Stomach (tissue), 9 donors: ENCODE measurements around the gene GHRHR. TPM values are rescaled to one million over a fixed set of nuclear protein-coding genes. Genes with fewer than 3 reads are reported as not detected.

Source experiments
- DNase-seq, 2 donors: peaks; one replicate each; pipeline versions ENCODE4 v3.0.0 to v3.0.0-alpha.2; 2013 to 2019
- H3K27ac ChIP-seq, 5 donors: fragments of 200-600 bp in 4 of 5; sonication (generic) in 4 of 5; one replicate each; pipeline ENCODE4 v1.5.1; 2013 to 2019; ENCODE audit warnings: mild to moderate bottlenecking in 1 of 5, moderate library complexity in 1 of 5
- H3K27me3 ChIP-seq, 3 donors: fragments of 200-600 bp; sonication (generic); one replicate each; pipeline ENCODE4 v1.5.1; 2017 to 2019; ENCODE audit warnings: mixed run types in 1 of 3
- H3K36me3 ChIP-seq, 4 donors: fragments of 200-600 bp; sonication (generic); 1 replicate in 3 of 4; 2 replicates in 1 of 4; pipeline ENCODE4 v1.5.1; 2016 to 2019
- H3K4me1 ChIP-seq, 4 donors: fragments of 200-600 bp; sonication (generic); one replicate each; pipeline ENCODE4 v1.5.1; 2016 to 2019
- H3K4me3 ChIP-seq, 4 donors: fragments of 200-600 bp; sonication (generic) in 3 of 4; one replicate each; pipeline ENCODE4 v1.5.1; 2016 to 2019; ENCODE audit warnings: mild to moderate bottlenecking in 1 of 4
- H3K9me3 ChIP-seq, 4 donors: fragments of 200-600 bp; sonication (generic); one replicate each; pipeline ENCODE4 v1.5.1; 2016 to 2019
- EP300 ChIP-seq: sonication (generic); formaldehyde crosslinking; IDR thresholded peaks from one replicate; pipeline ENCODE4 v1.6.1; 2017; ENCODE audit warnings: antibody characterized with exemption
- POLR2A ChIP-seq, 4 donors: fragments of 450-650 bp; IDR thresholded peaks; one replicate each; pipeline ENCODE4 v1.6.1; 2016; ENCODE audit warnings: antibody characterized with exemption in 4 of 4, control low read depth in 2 of 4, mild to moderate bottlenecking in 1 of 4, moderate library complexity in 1 of 4
- POLR2AphosphoS5 ChIP-seq, 3 donors: sonication (generic); formaldehyde crosslinking; IDR thresholded peaks; one replicate each; pipeline ENCODE4 v1.6.1; 2016; ENCODE audit warnings: antibody characterized with exemption in 3 of 3
- WGBS, 5 donors: extraction: QIAGEN DNeasy Blood & Tissue Kit in 3 of 5; methylation state at CpG; one replicate each; pipeline versions ENCODE4 v1.1.5 to v1.1.7; 2013 to 2018; 5-methylcytosine and 5-hydroxymethylcytosine counted together
- intact Hi-C: fragments of 100-400 bp; cut with DNase I; formaldehyde crosslinking; loops from one replicate; pipeline ENCODE4 v1.15.1; 2023; ENCODE audit warnings: low total_unique reads
- polyA plus RNA-seq, 3 donors: library from polyadenylated mRNA; stranded (reverse); fragments of 200-250 nt; gene quantifications; one replicate each; pipeline ENCODE4 v1.2.3, GENCODE V29; 2013
- total RNA-seq, 5 donors: library from RNA; depleted of rRNA; stranded (reverse); fragments of >200 nt; gene quantifications; one replicate each; pipeline versions ENCODE4 v1.1.0 to v1.2.3, GENCODE V29; 2014 to 2016
- TF ChIP-seq, protein P1 (sequence below), 7 experiments: fragments of 450-650 bp in 4 of 7; fragments of 200-600 bp in 3 of 7; sonication (generic) in 3 of 7; IDR thresholded peaks; one replicate each; pipeline ENCODE4 v1.5.1; 2016 to 2019; ENCODE audit warnings: antibody characterized with exemption in 7 of 7, control low read depth in 2 of 7, mild to moderate bottlenecking in 1 of 7
- donor health status: healthy with polysubstance abuse.
- donor health status: Bipolar disorder and iron deficiency.
- donor health status: healthy.

Gene GHRHR
- total and polyA plus RNA-seq, 8 donors: 0.33 TPM; not detected in 7

DNA sequence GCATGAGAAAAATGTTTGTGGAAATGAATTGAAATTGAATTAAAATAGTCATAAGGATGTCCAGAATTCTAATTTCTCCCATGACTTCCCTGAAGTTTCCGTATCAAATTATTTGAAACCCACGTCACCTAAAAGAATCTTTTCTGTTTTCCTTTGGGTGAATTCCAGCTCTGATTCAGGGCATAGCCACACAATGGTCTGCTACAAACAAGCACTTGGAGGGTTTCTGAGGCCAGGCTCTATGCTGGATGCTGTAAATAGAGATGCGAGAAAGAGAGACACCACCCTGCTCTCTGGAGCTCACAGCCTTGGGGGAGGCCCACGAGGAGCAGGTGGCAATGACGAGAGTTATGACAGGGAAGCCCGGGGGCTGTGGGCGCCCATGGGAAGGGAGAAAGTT is 33.6 kb downstream of the GHRHR start:
- Histone ChIP-seq H3K27ac (no peak overlapping the region), H3K4me3 (no peak overlapping the region), H3K4me1 (no peaks in the 10 kb centered on the region), H3K36me3 (no peaks in the 10 kb centered on the region), H3K27me3 (no peaks in the 10 kb centered on the region), H3K9me3 (no peaks in the 10 kb centered on the region)
- no peak for TF ChIP-seq EP300
- TF ChIP-seq POLR2A (IDR thresholded peaks at IDR 0.05): no peak
- no peak for TF ChIP-seq POLR2AphosphoS5 (IDR thresholded peaks at IDR 0.05)
- TF ChIP-seq, protein P1, sequence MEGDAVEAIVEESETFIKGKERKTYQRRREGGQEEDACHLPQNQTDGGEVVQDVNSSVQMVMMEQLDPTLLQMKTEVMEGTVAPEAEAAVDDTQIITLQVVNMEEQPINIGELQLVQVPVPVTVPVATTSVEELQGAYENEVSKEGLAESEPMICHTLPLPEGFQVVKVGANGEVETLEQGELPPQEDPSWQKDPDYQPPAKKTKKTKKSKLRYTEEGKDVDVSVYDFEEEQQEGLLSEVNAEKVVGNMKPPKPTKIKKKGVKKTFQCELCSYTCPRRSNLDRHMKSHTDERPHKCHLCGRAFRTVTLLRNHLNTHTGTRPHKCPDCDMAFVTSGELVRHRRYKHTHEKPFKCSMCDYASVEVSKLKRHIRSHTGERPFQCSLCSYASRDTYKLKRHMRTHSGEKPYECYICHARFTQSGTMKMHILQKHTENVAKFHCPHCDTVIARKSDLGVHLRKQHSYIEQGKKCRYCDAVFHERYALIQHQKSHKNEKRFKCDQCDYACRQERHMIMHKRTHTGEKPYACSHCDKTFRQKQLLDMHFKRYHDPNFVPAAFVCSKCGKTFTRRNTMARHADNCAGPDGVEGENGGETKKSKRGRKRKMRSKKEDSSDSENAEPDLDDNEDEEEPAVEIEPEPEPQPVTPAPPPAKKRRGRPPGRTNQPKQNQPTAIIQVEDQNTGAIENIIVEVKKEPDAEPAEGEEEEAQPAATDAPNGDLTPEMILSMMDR (IDR thresholded peaks at IDR 0.05): no peak
- no peak for DNase-seq
- WGBS, 5 donors: 75 to 84% (median 81%) methylated on average over 7 of the region's 7 CpGs
- intact Hi-C loops: no loop called here

DNA sequence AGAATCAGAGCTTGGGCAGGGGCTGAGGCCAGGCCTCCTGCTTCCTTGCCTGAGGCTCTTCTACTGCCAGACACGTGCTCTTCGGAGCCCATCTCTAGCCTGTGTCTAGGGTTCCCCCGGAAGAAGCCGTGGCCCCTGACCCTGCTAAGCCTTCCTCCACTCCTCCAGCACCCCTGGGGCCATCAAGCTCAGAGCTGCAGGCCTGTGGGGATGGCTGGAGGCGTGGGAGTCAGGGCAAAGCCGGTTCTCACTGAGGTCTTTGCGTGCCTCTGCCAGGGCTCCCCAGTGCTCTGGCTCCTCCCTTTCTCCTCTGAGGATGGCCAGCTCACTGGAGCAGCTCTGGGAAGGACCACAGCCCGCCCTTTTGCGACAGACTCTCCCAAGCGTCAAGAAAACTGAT is 34.4 kb downstream of the GHRHR start:
- intact Hi-C loops: no loop called here
- 77 to 81% (median 79%) methylated on average over 10 of the region's 10 CpGs for WGBS, 5 donors
- Histone ChIP-seq H3K4me3 (no peak overlapping the region), H3K27ac (no peak overlapping the region), H3K27me3 (no peaks in the 10 kb centered on the region), H3K36me3 (no peaks in the 10 kb centered on the region), H3K4me1 (no peaks in the 10 kb centered on the region), H3K9me3 (peaks cover 0 to 3% (median 0%) of the 10 kb centered on the region in 4 donors)
- DNase-seq: no peak
- TF ChIP-seq, protein P1 (IDR thresholded peaks at IDR 0.05): no peak
- TF ChIP-seq POLR2A (IDR thresholded peaks at IDR 0.05): no peak
- no peak for TF ChIP-seq POLR2AphosphoS5 (IDR thresholded peaks at IDR 0.05)
- TF ChIP-seq EP300: no peak

DNA sequence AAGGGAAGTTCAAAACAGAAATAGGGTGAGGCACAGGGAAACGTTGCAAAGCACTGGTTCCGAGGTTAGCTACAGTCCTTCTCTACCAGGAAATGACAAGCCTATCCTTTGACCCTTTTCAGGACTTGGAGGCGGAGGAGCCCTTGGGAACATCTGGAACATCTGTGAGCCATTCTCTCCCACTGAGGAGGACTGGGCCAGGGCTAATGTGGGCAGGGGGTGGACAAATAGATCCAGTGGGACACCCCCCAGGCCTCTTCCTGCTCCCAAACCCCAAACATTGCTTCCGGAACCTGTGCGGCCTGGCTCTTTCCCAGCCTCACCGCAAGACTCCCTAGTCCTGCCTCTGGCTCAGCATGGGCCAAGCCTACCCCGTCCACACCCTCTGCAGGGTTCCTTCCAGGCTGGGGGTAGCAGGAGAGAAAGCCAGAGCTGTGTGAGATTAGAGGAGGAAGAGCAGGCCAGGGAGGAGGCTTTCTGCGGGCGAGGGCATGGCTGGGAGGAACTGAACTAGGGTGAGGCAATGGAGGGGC is 36.5 kb downstream of the GHRHR start:
- Histone ChIP-seq H3K27me3 (no peaks in the 10 kb centered on the region), H3K4me3 (no peak overlapping the region), H3K9me3 (peaks cover 0 to 9% (median 0%) of the 10 kb centered on the region in 4 donors), H3K27ac (no peak overlapping the region), H3K36me3 (no peaks in the 10 kb centered on the region), H3K4me1 (no peaks in the 10 kb centered on the region)
- intact Hi-C loops: no loop called here
- TF ChIP-seq EP300: no peak
- no peak for TF ChIP-seq POLR2AphosphoS5 (IDR thresholded peaks at IDR 0.05)
- TF ChIP-seq POLR2A (IDR thresholded peaks at IDR 0.05): no peak
- no peak for DNase-seq
- WGBS, 5 donors: 68 to 75% (median 69%) methylated on average over 8 to 9 of the region's 9 CpGs

DNA sequence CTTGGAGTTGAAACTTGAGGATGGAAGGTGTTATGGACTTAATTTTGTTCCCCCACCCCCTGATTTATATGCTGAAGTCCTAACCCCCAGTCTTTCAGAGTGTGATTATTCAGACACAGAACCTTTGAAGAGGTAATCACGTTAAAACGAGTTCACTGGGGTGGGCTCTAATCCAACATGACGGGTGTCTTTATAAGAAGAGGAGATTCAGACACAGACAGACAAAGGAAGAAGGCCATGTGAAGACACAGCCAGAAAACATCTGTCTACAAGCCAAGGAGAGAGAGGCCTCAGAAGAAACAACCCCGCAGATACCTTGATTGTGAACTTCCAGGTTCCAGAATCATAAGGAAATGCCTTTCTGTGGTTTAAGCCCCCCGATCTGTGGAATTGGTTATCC is 37.0 kb downstream of the GHRHR start:
- WGBS, 5 donors: 63 to 75% (median 73%) methylated on average over 5 of the region's 5 CpGs

More for the DNA sequence above, 37.0 kb downstream of the GHRHR start:
- TF ChIP-seq POLR2A (IDR thresholded peaks at IDR 0.05) (no peak), EP300 (no peak), POLR2AphosphoS5 (IDR thresholded peaks at IDR 0.05) (no peak)
- TF ChIP-seq, protein P1 (IDR thresholded peaks at IDR 0.05): no peak
- DNase-seq: no peak
- intact Hi-C loops: no loop called here
- Histone ChIP-seq H3K4me3 (no peak overlapping the region), H3K9me3 (peaks cover 0 to 9% (median 0%) of the 10 kb centered on the region in 4 donors), H3K4me1 (no peaks in the 10 kb centered on the region), H3K27me3 (peaks cover 0 to under 1% (median 0%) of the 10 kb centered on the region in 3 donors), H3K27ac (no peak overlapping the region), H3K36me3 (no peaks in the 10 kb centered on the region)
